Measurements from ENCODE around the gene PIGP.
A peak's percentile ranks its signal among the peaks of the same experiment; 100 is the strongest.

PIGP gene

DNA sequence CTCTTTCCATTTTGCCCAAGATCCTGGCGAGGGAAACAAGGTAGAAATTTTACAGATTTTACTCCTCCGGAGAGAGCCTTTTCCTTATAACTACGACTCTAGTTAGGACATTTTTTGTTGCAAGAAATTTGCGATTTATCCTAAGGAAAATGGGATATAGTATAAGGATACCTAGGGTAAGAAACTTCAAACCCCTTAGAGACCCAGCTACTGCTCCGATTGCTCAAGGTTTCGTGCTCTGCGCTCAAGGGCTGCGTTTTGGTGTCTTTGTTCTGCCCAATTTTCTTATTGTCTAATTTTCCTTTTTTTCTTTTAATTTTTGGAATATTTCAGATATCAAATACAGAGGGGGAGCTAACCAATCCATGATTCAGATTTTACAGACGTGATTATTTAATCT lies 1.7 kb upstream of the PIGP start:
- no peak for TF ChIP-seq CTCF (IDR thresholded peaks at IDR 0.05)
- no peak for TF ChIP-seq ZFX (IDR thresholded peaks at IDR 0.05; ENCODE audit: borderline replicate concordance)
- no peak overlapping the region for H3K27ac ChIP-seq

GRCh38 chr21:37074197-37074510 lies 1.3 kb upstream of the PIGP start:
- peak overlapping the region; percentile 97 for H3K27ac ChIP-seq
- TF ChIP-seq ZFX (IDR thresholded peaks at IDR 0.05; ENCODE audit: borderline replicate concordance) (no peak), CTCF (IDR thresholded peaks at IDR 0.05) (no peak)

- TF ChIP-seq ZFX (IDR thresholded peaks at IDR 0.05; ENCODE audit: borderline replicate concordance) = no peak
- peak; percentile 19; the same call in 1 of the 2 replicates for TF ChIP-seq CTCF (IDR thresholded peaks at IDR 0.05)
- peak overlapping the region; percentile 97 for H3K27ac ChIP-seq
Measured at GRCh38 chr21:37073417-37074196, 736 bp upstream of the PIGP start.

DNA sequence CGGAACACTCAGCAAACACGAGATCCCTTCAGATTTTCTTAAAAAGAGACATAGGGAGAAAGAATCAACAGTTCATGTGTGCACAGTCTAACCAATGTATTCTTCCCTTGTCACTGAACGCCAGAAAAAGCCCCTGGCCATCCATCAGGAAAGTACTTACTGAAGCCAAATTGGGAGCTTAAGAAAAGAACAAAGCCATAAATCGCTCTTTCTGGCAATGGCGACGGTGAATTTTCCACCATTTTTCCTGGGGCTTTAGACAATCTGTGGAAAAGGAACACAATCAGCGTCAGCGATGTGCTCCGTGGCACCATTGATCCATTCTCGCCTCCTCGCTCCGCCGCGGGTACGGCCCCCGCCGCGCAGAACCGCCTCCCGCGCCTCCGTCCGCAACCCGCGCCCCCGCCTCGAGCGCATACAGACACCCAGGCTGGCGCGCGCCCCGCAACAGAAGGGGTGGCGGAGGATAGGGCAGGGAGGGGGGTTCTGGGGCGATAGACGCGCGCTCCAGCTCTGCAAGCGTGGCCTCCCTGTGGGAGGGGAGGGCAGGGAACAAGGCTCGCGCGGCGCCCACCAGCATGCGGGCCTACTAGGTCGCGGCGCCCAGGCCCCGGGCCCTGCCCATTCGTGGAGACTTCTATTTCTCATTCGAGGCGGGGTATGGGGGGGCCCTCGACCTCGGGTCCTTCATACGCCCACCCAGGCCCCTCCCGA lies 440 bp downstream of the PIGP start:
- TF ChIP-seq ZFX (IDR thresholded peaks at IDR 0.05; ENCODE audit: borderline replicate concordance) (no peak), CTCF (IDR thresholded peaks at IDR 0.05) (no peak)
- H3K27ac ChIP-seq = peak overlapping the region; percentile 97

GRCh38 chr21:37071561-37072273 lies 1.2 kb downstream of the PIGP start:
- no peak for TF ChIP-seq CTCF (IDR thresholded peaks at IDR 0.05)
- no peak for TF ChIP-seq ZFX (IDR thresholded peaks at IDR 0.05; ENCODE audit: borderline replicate concordance)
- H3K27ac ChIP-seq = peak overlapping the region; percentile 97

- no peak overlapping the region for H3K27ac ChIP-seq
- TF ChIP-seq ZFX (IDR thresholded peaks at IDR 0.05; ENCODE audit: borderline replicate concordance) (no peak), CTCF (IDR thresholded peaks at IDR 0.05) (no peak)
Measured at GRCh38 chr21:37065561-37066177, 7.2 kb downstream of the PIGP start.
